GM06990 (cell line): ENCODE measurements around the gene TAF4.

Experiments
- DNase-seq: peaks from one replicate; pipeline ENCODE4 v3.0.0-alpha.2; 2011; ENCODE audit not compliant: insufficient read length; ENCODE audit errors: extremely low read depth
- H3K27me3 ChIP-seq: replicated peaks from 2 replicates; pipeline ENCODE4 v1.6.0; 2011; ENCODE audit warnings: low read length; ENCODE audit not compliant: control insufficient read depth, insufficient read depth
- H3K36me3 ChIP-seq: 2 replicates; pipeline ENCODE4 v1.5.1; 2011; ENCODE audit warnings: low read length; ENCODE audit not compliant: control insufficient read depth, insufficient read depth
- H3K4me3 ChIP-seq: replicated peaks from 2 replicates; pipeline ENCODE4 v1.5.1; 2011; ENCODE audit warnings: low read depth, mild to moderate bottlenecking, control low read depth, low read length
- CTCF ChIP-seq: IDR thresholded peaks from 2 replicates; pipeline ENCODE4 v1.5.1; 2011; ENCODE audit warnings: low read length, control low read depth, mild to moderate bottlenecking, inconsistent platforms; ENCODE audit not compliant: insufficient read depth, poor library complexity, severe bottlenecking

Gene TAF4

GRCh38 chr20:62040381-62040922 lies 25.2 kb downstream of the TAF4 start:
- Histone ChIP-seq H3K4me3 (no peak overlapping the region), H3K36me3 (no peaks in the 10 kb centered on the region), H3K27me3 (no peaks in the 10 kb centered on the region)
- TF ChIP-seq CTCF, result no peak
- no peak for DNase-seq

- Histone ChIP-seq H3K36me3 (no peaks in the 10 kb centered on the region), H3K27me3 (no peaks in the 10 kb centered on the region), H3K4me3 (no peak overlapping the region)
- no peak for DNase-seq
- TF ChIP-seq CTCF, result no peak
Measured at GRCh38 chr20:62039738-62040137, 25.9 kb downstream of the TAF4 start.

GRCh38 chr20:62032609-62033368 lies 32.9 kb downstream of the TAF4 start:
- H3K27me3 ChIP-seq, result no peaks in the 10 kb centered on the region
- no peak for TF ChIP-seq CTCF
- no peaks in the 10 kb centered on the region for H3K36me3 ChIP-seq
- no peak for DNase-seq
- no peak overlapping the region for H3K4me3 ChIP-seq

- Histone ChIP-seq H3K27me3 (no peaks in the 10 kb centered on the region), H3K36me3 (no peaks in the 10 kb centered on the region), H3K4me3 (no peak overlapping the region)
- TF ChIP-seq CTCF, result no peak
- DNase-seq, result no peak
Measured at GRCh38 chr20:62031462-62032092, 34.1 kb downstream of the TAF4 start.

GRCh38 chr20:62030834-62031434 lies 34.7 kb downstream of the TAF4 start:
- no peak for TF ChIP-seq CTCF
- Histone ChIP-seq H3K4me3 (no peak overlapping the region), H3K27me3 (no peaks in the 10 kb centered on the region), H3K36me3 (no peaks in the 10 kb centered on the region)
- peak; percentile 55 for DNase-seq
